Measurements from ENCODE around the gene ALMS1.
"Not testable (repeated sequence)": the region's sequence is repeated elsewhere in the genome, so short reads cannot be mapped to it uniquely, and the experiment has no call there.

The ALMS1 gene, protein sequence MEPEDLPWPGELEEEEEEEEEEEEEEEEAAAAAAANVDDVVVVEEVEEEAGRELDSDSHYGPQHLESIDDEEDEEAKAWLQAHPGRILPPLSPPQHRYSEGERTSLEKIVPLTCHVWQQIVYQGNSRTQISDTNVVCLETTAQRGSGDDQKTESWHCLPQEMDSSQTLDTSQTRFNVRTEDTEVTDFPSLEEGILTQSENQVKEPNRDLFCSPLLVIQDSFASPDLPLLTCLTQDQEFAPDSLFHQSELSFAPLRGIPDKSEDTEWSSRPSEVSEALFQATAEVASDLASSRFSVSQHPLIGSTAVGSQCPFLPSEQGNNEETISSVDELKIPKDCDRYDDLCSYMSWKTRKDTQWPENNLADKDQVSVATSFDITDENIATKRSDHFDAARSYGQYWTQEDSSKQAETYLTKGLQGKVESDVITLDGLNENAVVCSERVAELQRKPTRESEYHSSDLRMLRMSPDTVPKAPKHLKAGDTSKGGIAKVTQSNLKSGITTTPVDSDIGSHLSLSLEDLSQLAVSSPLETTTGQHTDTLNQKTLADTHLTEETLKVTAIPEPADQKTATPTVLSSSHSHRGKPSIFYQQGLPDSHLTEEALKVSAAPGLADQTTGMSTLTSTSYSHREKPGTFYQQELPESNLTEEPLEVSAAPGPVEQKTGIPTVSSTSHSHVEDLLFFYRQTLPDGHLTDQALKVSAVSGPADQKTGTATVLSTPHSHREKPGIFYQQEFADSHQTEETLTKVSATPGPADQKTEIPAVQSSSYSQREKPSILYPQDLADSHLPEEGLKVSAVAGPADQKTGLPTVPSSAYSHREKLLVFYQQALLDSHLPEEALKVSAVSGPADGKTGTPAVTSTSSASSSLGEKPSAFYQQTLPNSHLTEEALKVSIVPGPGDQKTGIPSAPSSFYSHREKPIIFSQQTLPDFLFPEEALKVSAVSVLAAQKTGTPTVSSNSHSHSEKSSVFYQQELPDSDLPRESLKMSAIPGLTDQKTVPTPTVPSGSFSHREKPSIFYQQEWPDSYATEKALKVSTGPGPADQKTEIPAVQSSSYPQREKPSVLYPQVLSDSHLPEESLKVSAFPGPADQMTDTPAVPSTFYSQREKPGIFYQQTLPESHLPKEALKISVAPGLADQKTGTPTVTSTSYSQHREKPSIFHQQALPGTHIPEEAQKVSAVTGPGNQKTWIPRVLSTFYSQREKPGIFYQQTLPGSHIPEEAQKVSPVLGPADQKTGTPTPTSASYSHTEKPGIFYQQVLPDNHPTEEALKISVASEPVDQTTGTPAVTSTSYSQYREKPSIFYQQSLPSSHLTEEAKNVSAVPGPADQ (N-terminal part only)

DNA sequence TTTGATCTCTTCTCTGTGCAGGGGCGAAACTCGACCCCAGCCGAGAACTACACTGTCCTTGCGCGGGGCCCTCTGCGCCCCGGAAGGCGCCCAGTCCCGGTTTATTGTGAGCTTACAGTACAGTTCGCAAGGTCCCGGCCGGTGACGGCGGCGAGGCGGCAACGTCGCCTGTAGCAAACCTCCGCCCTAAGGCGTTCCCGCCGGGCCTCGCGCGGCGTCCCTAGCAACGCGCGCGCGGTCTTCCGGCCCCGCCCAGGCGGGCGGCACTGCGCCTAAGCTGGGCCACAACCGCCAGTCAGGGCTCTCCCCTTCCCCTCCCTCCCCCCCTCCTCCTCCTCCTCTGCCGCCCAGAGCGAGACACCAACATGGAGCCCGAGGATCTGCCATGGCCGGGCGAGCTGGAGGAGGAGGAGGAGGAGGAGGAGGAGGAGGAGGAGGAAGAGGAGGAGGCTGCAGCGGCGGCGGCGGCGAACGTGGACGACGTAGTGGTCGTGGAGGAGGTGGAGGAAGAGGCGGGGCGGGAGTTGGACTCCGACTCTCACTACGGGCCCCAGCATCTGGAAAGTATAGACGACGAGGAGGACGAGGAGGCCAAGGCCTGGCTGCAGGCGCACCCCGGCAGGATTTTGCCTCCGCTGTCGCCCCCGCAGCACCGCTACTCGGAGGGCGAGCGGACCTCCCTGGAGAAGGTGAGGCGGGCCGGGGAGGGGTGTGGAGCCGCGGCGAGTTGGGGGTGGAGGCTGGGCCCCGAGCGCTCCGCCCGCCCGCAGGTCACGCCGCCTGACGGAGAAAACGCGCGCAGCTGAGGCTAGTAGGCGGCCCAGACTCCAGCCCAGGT, at the start of gene ALMS1:
ALMS1 (plus strand) TSS at position 333 of the 838 bp plus-strand sequence; CDS start at position 366, 33 bp downstream.
- peak; percentile 93 for DNase-seq (ENCODE audit: low spot score)

DNA sequence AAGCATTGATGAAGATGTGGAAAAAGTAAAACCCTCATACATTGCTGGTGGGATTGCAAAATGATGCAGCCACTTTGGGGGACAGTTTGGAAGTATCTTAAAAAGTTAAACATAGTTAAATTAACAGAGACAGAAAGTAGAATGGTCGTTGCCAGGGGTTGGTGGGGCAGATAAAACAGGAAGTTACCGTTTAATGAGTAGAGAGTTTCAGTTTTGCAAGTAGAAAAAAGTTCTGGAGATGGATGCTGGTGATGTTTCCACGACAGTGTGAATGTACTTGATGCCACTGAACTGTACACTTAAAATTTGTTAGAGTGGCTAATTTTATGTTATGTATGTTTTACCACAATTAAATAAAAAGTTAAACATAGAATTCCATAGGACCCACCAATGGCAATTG, 47.8 kb upstream of the ALMS1 start:
- no peak for DNase-seq (ENCODE audit: low spot score)

DNA sequence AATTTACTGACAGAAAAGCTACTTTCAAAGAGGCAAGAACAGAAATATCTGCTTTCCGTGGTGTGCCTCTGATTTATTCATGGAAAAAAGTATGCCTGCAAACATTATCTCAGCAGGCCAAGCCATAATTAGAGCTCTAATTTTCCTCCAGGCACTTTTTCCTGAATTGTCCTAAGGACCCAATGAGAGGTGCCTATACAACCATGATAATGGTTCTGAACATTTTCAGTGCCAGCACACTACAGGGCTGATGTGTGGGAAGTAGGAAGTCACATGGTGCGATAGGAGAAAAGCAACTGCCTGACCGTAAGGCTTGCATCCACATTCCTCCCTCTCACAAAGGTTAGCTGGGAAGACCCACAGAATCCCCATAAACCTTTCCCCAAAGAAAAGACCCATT, 46.4 kb upstream of the ALMS1 start:
- DNase-seq (ENCODE audit: low spot score), result no peak

DNA sequence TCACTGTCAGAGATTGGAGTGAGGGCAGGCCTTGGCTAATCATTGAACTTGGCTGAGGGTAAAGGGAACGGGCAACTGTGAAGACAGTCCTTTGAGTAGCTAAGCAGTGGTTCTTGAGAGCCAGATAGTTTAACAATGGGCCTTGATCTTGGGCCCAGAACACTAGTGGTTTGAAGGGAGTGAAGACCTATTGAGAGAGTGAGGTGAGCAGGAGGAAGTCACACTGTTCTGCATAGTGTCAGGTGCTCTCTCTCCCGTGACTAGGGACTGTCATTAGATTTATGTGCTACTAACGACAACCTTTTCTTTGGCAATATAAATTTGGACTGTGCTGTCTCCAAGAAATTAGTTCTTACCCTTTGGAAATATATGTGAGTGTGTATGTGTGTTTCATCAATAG, 44.6 kb upstream of the ALMS1 start:
- DNase-seq (ENCODE audit: low spot score), result no peak

DNA sequence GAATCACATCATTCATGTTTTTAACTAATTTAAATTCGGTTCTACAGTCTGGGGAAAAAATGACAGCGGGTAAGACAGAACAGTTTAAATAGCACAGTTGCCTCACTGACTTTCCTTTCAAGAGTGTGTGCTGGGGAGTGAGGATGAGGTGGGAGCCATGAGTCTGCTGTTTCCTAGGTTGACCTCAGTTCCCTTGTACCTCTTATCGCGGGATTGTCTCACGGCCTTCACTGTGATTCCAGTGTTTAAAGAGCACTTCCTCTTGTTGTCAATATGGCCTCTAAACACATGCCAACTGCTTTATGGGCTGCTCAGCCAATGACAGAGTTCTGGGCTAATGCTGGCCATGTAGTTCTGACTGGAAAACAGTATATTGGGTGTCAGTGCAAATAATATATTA, 41.6 kb upstream of the ALMS1 start:
- no peak for DNase-seq (ENCODE audit: low spot score)

DNA sequence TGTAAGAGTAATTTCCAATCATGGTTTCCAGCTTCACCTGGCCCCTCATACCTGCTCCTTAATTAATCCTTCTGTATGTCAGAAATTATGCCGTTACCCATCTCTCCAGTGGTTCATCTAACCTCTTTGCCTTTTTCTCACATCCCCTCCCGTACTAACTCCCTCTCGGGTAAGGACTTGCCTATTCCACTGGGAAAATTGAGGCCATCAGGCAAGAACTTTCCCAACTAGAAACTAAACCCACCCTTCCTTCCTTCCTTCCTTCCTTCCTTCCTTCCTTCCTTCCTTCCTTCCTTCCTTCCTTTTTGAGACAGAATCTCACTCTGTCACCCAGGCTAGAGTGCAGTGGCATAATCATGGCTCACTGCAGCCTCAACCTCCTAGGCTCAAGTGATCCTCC, 40.9 kb upstream of the ALMS1 start:
- DNase-seq (ENCODE audit: low spot score), result not testable (repeated sequence)

DNA sequence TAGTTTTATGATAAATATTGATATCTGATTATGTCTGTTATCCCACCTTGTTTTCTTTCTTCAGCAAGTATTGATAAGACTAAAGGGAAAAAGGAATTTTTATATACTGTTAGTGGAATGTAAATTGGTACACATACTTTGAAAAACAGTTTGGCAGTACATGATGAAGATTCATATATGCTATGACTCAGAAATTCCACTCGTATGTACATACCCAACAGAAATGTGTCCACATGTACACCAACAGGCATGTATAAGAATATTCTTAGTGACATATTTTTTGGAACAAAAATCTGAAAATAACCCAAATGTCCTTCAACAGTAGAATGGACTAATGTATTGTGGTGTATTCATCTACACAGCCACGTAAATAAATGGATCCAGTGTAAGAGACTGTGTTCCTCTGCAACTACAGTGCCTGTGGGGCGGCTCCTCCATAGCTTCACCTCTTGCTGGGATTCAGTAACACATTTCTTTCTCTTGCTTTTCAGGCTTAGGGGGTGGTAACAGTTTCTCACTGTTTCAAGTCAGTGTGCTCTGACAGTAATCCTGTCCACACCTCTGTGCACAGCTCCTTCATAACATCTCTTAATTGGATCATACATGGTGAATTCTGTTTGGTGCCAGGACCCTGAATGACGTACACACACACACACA, 35.5 kb upstream of the ALMS1 start:
- no peak for DNase-seq (ENCODE audit: low spot score)

DNA sequence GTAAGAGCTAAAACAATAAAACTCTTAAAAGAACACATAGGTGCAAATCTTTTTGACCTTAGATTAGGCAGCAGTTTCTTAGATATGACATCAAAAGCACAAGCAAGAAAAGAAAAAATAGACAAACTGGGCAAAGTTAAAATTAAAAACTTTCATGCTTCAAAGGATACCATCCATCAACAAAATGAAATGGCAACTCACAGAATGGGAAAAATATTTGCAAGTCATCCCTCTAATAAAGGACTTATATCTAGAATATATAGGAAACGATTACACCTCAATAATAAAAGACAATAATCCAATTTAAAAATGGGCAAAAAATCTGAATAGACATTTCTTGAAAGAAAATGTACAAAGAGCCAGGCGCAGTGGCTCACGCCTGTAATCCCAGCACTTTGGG, 29.5 kb upstream of the ALMS1 start:
- no peak for DNase-seq (ENCODE audit: low spot score)

DNA sequence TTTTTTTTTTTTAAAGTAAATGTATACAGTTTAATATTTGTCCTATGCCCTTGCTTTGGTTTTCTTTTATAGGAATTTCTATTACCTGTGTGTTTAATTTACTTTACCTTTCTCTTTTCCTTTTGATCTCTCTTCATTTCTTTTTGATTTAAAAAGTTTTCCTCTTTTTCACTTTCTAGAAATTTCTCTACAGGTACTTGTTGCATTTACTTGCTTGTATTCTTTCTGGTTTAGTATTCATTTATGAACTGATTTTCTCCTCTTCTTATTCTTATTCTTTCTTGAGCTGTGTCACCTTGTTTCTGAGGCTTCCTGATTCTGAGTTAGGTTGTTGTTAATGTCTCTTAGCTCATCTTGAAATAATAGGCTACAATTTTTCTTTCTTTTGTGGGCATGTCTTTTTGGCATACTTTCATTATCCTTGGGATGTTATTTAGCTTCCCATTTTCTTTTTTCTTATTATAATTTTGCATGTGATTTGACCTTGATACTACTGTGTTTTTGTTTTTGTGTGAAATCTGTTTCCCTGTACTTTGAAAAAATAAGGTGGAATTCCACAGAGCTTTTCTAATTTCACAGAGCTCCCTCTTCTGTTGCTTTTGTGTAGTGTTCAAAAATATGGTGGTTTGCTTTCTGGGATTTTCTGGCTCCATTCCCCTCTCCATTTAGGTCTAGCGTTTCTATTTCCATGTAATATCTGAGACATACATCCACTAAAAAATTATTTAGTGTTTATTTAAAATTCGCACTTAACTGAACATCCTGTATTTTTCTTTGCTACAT, 25.5 kb upstream of the ALMS1 start:
- DNase-seq (ENCODE audit: low spot score), result no peak

DNA sequence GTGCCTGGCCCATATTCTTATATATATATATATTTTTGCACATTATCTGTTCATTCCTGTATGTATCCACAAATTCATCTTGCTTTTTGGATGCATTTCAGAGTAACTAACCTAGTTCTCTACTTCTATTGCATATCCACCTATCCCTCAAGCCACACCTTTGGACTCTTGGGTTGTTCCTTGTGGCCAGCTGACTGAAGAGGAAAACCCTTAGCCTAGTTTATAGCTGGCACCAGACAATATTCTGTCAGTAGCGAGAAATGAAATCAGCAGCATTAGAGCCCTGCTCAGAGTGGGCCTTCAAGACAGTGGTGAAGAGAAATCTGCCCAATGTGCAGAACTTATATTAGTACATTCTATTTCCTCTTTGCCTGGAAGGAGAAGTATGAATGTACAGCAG, 19.6 kb upstream of the ALMS1 start:
- no peak for DNase-seq (ENCODE audit: low spot score)

DNA sequence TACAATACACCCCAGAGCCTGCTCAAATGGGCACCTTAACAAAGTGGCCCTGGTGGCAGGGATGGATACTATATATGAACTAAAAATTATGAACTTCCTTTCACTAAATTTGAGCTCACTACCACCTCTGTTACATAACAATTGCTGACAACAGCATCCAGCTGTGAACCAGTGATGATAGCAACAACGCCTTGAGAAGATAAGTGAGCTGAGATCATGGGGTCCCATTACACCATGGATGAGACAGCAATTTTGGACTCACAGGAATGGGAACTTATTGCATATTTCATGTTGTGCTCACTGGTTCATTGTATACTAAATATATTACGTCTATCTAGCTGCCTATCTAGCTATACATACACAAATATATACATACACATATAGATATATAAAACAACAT, 16.9 kb upstream of the ALMS1 start:
- DNase-seq (ENCODE audit: low spot score), result no peak

DNA sequence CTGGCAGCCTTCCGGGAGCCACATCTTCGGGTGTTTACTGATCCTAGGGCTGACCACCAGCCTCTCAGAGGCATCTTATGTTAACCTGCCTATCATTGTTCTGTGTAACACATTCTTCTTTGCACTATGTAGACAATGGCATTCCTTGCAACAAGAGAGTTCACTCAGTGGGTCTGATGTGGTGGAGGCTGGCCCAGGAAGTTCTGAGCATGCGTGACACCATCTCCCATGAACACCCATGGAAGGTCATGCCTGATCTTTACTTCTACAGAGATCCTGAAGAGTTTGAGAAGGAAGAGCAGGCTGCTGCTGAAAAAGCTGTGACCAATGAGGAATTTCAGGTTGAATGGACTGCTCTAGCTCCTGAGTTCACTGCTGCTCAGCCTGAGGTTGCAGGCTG, 15.3 kb upstream of the ALMS1 start:
- no peak for DNase-seq (ENCODE audit: low spot score)

DNA sequence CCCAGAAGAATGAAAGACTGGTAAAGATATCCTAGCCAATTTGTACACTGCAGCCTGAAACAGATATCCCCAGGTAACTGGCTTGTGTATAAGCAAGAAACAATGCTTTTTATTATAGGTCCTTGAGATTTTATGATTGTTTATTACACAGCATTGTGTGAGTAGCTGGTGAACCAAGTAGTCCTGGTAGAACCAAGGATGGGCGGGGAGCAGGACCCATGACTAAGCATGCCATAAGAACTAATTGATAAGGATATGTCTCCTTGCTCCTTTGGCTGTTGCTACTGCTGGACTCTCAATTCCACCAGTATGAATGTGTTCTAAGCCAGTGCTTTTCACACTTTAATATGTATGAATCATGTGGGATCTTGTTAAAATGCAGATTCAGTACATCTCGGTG, 12.3 kb upstream of the ALMS1 start:
- no peak for DNase-seq (ENCODE audit: low spot score)

DNA sequence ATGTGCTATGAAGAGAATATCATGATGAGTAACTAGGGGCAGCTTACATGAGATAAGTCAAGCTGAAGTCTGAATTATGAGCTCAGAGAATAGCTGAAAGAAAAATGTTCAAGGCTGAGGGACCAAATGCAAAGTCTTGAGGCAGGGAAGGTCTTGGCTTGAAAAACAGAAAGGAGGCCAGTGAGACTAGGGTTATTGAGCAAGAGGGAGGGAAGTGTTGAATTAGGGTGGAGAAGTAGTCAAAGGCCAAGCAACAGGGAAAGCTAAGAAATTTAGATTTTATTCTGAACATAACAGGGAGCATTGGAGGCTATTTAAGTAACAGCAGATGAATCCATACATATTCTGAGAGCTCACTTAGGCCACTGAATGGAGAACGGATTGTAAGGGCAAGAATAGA, 11.4 kb upstream of the ALMS1 start:
- DNase-seq (ENCODE audit: low spot score), result no peak

DNA sequence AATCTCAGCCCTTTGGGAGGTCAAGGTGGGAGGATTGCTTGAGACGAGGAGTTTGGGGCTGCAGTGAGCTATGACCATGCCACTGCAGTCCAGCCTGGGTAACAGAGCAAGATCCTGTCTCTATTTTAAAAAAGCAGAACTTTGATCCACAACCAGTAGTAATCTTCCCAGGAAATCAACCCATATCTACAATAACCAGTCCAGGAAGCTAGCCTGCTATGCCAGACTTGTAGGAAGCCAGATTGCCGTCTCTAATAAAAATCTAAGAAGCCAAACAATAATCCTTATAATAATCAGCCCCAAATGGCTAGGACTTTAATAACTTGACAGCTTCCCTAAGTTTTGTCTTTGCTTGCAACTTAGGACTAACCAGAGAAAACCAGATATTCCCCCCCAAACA, 9.0 kb upstream of the ALMS1 start:
- no peak for DNase-seq (ENCODE audit: low spot score)

DNA sequence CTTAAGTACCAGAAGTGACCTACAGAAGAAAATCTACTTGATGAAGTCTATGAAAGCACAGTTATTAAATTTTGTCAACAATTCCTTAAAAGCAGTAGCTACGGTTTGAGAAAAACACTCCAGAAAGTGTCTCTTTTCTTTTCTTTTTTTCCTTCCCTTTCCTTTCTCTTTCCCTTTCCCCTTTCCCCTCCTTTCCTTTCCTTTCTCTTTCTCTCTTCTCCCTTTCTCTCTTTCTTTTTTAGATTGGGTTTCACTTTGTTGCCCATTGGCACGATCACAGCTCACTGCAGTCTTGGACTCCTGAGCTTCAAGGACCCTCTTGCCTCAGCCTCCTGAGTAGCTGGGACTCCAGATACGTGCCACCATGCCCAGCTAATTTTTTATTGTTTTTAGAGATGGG, 2.6 kb upstream of the ALMS1 start:
- no peak for DNase-seq (ENCODE audit: low spot score)

DNA sequence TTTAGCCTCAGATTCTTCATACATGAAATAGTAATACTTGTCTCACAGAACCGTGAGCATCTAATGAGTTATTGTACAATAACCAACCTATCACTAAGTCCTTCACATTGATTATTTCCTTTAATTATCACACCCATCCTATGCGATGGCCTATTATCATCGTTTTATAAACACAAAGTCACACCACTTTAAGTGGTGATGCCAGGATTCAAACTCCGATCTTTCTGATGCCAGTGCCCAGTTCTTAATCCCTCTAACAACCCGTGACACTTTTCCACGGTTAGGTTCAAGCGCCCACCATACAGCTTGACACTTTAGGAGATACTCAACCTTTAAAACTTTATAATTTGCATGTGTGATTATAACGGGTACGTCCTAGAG, 523 bp upstream of the ALMS1 start:
- DNase-seq (ENCODE audit: low spot score), result no peak

DNA sequence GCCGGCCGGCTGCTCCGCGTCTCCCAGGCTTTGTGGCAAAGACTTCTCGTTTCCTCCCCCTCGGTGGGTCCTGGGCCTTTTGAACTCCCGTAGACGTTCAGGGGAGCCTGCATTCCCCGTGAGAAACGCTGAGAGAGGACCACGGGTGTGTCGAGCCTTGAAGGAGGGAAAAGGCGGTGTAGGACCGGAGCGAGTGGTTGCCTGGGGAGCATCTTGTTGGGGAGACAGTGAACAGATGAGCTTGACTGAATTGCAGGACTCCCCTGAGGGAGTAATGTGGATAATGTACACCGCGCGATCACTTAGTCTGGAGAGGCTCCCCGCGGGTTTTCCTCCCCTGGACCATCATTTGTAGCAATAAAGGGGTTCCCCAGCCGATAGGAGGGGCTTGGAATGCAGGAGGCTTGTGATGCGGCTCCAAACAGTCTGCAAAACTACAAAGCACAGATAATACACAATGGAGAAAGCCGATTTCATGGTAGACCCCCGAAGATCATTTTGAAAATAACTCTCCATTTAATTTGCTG, 769 bp downstream of the ALMS1 start:
- no peak for DNase-seq (ENCODE audit: low spot score)

DNA sequence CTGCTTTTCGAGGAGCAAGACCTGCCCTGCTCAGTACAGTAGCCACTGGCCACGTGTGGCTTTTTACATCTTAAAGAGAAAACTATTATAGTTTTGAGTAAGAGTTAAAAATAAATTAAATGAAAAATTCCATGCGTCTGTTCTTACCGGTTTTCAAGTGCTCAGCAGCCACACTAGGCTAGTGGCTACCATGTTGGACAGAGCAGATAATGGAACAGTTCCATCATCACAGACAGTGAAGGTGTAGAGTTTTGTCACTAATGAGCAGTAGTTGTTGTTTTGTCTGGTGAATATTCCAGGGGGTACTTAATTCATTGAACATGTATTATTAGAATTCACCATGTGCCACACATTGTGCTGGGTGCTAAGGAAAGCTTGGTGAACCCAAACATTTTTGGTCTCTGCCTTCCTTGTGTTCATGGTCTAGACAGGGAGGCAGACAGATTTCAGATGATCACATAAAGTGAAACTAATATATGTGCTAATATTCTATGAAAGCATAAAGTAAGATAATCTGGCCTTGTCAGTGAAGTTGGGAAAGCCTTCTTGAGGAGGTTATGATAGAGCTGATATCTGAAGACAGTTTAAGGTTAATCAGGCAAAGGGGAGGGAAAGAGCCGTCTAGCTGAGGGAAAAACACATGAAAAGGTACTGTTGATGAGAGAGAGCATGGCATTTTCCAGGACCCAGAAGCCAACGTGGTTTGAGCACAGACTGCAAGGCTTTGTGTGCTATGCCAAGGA, 1.4 kb downstream of the ALMS1 start:
- no peak for DNase-seq (ENCODE audit: low spot score)
